OCI-LY7 (cell line): Measurements from ENCODE around the gene MEF2C. TPM values are rescaled to one million over a fixed set of nuclear protein-coding genes. Genes with fewer than 3 reads are reported as not detected.

ENCODE experiments used
- BruUV-seq: library from RNA; stranded (reverse); fragments of 400-500 nt; replicated peaks from 2 replicates; lab custom pipeline; 2021; lab: Mats Ljungman, UMichigan
- CTCF ChIA-PET: fragments of 300-600 bp; sonication (Branson Sonifier 250); formaldehyde crosslinking; loops from one replicate; lab custom pipeline; 2022; ENCODE audit warnings: antibody characterized with exemption; ENCODE audit not compliant: unreplicated experiment; lab: Charles Lee
- POLR2A ChIA-PET: fragments of 300-600 bp; sonication (Branson Sonifier 250); formaldehyde crosslinking; loops from one replicate; lab custom pipeline; 2022; ENCODE audit warnings: antibody characterized with exemption; lab: Charles Lee
- DNase-seq: peaks from one replicate; pipeline ENCODE4 v3.0.0-alpha.2; 2015; ENCODE audit warnings: low spot score
- H2AFZ ChIP-seq: fragments of 200-600 bp; sonication (generic), shearing (Covaris generic); 2 replicates; pipeline ENCODE4 v1.6.1; 2014; ENCODE audit warnings: mild to moderate bottlenecking, antibody characterized with exemption, low read length, moderate library complexity
- H3K27ac ChIP-seq: fragments of 200-600 bp; sonication (generic); 2 replicates; pipeline ENCODE4 v1.5.1; 2014; ENCODE audit warnings: mixed run types, low read depth, mild to moderate bottlenecking, moderate library complexity, low read length, inconsistent platforms; ENCODE audit not compliant: poor library complexity, severe bottlenecking
- H3K36me3 ChIP-seq: fragments of 200-600 bp; sonication (generic); 2 replicates; pipeline ENCODE4 v1.6.1; 2014; ENCODE audit warnings: mild to moderate bottlenecking, antibody characterized with exemption, low read length, moderate library complexity, mixed read lengths; ENCODE audit not compliant: insufficient read depth
- H3K4me1 ChIP-seq: fragments of 200-600 bp; sonication (generic); 2 replicates; pipeline ENCODE4 v1.5.1; 2014; ENCODE audit warnings: mild to moderate bottlenecking, low read length; ENCODE audit not compliant: insufficient read depth, poor library complexity, severe bottlenecking
- H3K4me2 ChIP-seq: fragments of 200-600 bp; sonication (generic); 2 replicates; pipeline ENCODE4 v1.6.1; 2014; ENCODE audit warnings: mild to moderate bottlenecking, low read length
- H3K4me3 ChIP-seq: fragments of 200-600 bp; sonication (generic); 2 replicates; pipeline ENCODE4 v1.5.1; 2014; ENCODE audit warnings: mild to moderate bottlenecking, low read depth, low read length; ENCODE audit not compliant: poor library complexity, severe bottlenecking
- H3K79me2 ChIP-seq: fragments of 200-600 bp; sonication (generic); 2 replicates; pipeline ENCODE4 v1.6.1; 2016; ENCODE audit warnings: low read depth, mild to moderate bottlenecking, low read length, moderate library complexity, mixed read lengths; ENCODE audit not compliant: insufficient read depth
- H3K9me2 ChIP-seq: fragments of 200-600 bp; sonication (generic); 2 replicates; pipeline ENCODE4 v1.6.1; 2016; ENCODE audit warnings: mild to moderate bottlenecking, low read length, mixed read lengths; ENCODE audit not compliant: insufficient read depth
- H3K9me3 ChIP-seq: fragments of 200-600 bp; sonication (generic); 2 replicates; pipeline ENCODE4 v1.6.1; 2014; ENCODE audit warnings: mild to moderate bottlenecking, mixed run types, low read length, mixed read lengths
- H4K20me1 ChIP-seq: fragments of 200-600 bp; sonication (generic); 2 replicates; pipeline ENCODE4 v1.6.1; 2014; ENCODE audit warnings: mild to moderate bottlenecking, antibody characterized with exemption, low read length, moderate library complexity, mixed read lengths; ENCODE audit not compliant: insufficient read depth
- CTCF ChIP-seq: fragments of 200-600 bp; sonication (generic); conservative IDR thresholded peaks from 2 replicates; pipeline ENCODE4 v1.5.1; 2014; ENCODE audit warnings: mild to moderate bottlenecking, antibody characterized with exemption, low read length, moderate library complexity, mixed read lengths
- EZH2phosphoT487 ChIP-seq: fragments of 200-600 bp; sonication (generic); IDR thresholded peaks from 2 replicates; pipeline ENCODE4 v1.6.1; 2018; ENCODE audit warnings: low read depth, borderline replicate concordance, mild to moderate bottlenecking, mixed run types, antibody characterized with exemption, low read length, moderate library complexity, mixed read lengths
- intact Hi-C: fragments of 100-400 bp; cut with micrococcal nuclease; formaldehyde crosslinking; loops from one replicate; pipeline ENCODE4 v1.10.0; 2022; ENCODE audit not compliant: unreplicated experiment
- total RNA-seq, 2 experiments: library from RNA; depleted of rRNA in 1 of 2; stranded (reverse); fragments of >200 nt in 1 of 2; shearing (Covaris generic) in 1 of 2; gene quantifications; 2 replicates each; pipeline ENCODE4 v1.2.3, GENCODE V29; 2014 to 2022

MEF2C gene
- total RNA-seq, 2 experiments from 2014 or later: 5.5 to 57.6 TPM

GRCh38 chr5:88778736-88779135, 104.2 kb downstream of the MEF2C start:
- Histone ChIP-seq H3K36me3 (no peaks in the 10 kb centered on the region), H3K27ac (no peak overlapping the region), H2AFZ (no peak overlapping the region), H3K9me2 (no peaks in the 10 kb centered on the region), H3K4me1 (no peaks in the 10 kb centered on the region), H3K4me3 (no peak overlapping the region), H4K20me1 (no peaks in the 10 kb centered on the region), H3K79me2 (no peaks in the 10 kb centered on the region), H3K9me3 (no peaks in the 10 kb centered on the region), H3K4me2 (no peak overlapping the region)
- no peak for TF ChIP-seq CTCF
- TF ChIP-seq EZH2phosphoT487: no peak
- POLR2A ChIA-PET: interaction anchor here (0.6 kb wide), 2 partner anchors 36 to 243 kb away, joined by 3 read pairs; no protein-coding TSS in a partner anchor
- CTCF ChIA-PET: no interaction called here
- no TSS peak for BruUV-seq
- intact Hi-C loops: no loop called here
- no peak for DNase-seq

GRCh38 chr5:88776692-88777091, 106.3 kb downstream of the MEF2C start:
- ChIA-PET POLR2A (interaction anchor here (1.0 kb wide), 1 partner anchor 42 kb away, joined by 3 read pairs; no protein-coding TSS in a partner anchor), CTCF (no interaction called here)
- intact Hi-C loops: no loop called here
- no peaks in the 10 kb centered on the region for H3K9me3 ChIP-seq
- no peaks in the 10 kb centered on the region for H3K36me3 ChIP-seq
- no peak overlapping the region for H2AFZ ChIP-seq
- TF ChIP-seq EZH2phosphoT487 (no peak), CTCF (no peak)
- H3K4me2 ChIP-seq: no peak overlapping the region
- DNase-seq: no peak
- no peaks in the 10 kb centered on the region for H3K79me2 ChIP-seq
- H3K4me1 ChIP-seq: no peaks in the 10 kb centered on the region
- no peak overlapping the region for H3K4me3 ChIP-seq
- BruUV-seq: no TSS peak
- H4K20me1 ChIP-seq: no peaks in the 10 kb centered on the region
- no peaks in the 10 kb centered on the region for H3K9me2 ChIP-seq
- H3K27ac ChIP-seq: no peak overlapping the region

- no peaks in the 10 kb centered on the region for H3K36me3 ChIP-seq
- no peaks in the 10 kb centered on the region for H3K9me3 ChIP-seq
- no TSS peak for BruUV-seq
- H3K27ac ChIP-seq: no peak overlapping the region
- H3K4me1 ChIP-seq: no peaks in the 10 kb centered on the region
- no peak overlapping the region for H3K4me2 ChIP-seq
- H3K9me2 ChIP-seq: no peaks in the 10 kb centered on the region
- CTCF ChIA-PET: no interaction called here
- H4K20me1 ChIP-seq: no peaks in the 10 kb centered on the region
- no peak for DNase-seq
- intact Hi-C loops: no loop called here
- POLR2A ChIA-PET: interaction anchor here (1.4 kb wide), 1 partner anchor 19 kb away, joined by 3 read pairs; no protein-coding TSS in a partner anchor
- no peak overlapping the region for H3K4me3 ChIP-seq
- no peak overlapping the region for H2AFZ ChIP-seq
- TF ChIP-seq CTCF: no peak
- TF ChIP-seq EZH2phosphoT487: no peak
- H3K79me2 ChIP-seq: no peaks in the 10 kb centered on the region
These were observed 110.2 kb downstream of the MEF2C start for GRCh38 chr5:88772831-88773230.
